Activated naive CD4-positive, alpha-beta T cell treated with anti-CD3 and anti-CD28 coated beads, Interleukin-2, amount 50 U/mL, for 72 hours (primary cell): ENCODE data around the gene PLCXD1. TPM values are rescaled to one million over a fixed set of nuclear protein-coding genes. Genes with fewer than 3 reads are reported as not detected.
A peak's percentile ranks its signal among the peaks of the same experiment; 100 is the strongest.
"Not testable (repeated sequence)": the region's sequence is repeated elsewhere in the genome, so short reads cannot be mapped to it uniquely, and the experiment has no call there.

Experiments used
- ATAC-seq, 2 donors: fragments of 150-1000 bp; cut with Tn5 transposase; 2 replicates each; pipeline ENCODE4 v1.10.0; 2021; ENCODE audit warnings: mild to moderate bottlenecking in 2 of 2, moderate library complexity in 2 of 2
- DNase-seq, 2 donors: peaks; one replicate each; pipeline ENCODE4 v3.0.0; 2021 to 2022; ENCODE audit warnings: low spot score in 2 of 2
- H3K27ac Mint-ChIP-seq, 2 donors: one replicate each; pipeline ENCODE4 v1.8.0; 2022; ENCODE audit warnings: mild to moderate bottlenecking in 2 of 2, mixed read lengths in 2 of 2
- H3K36me3 Mint-ChIP-seq, 2 donors: one replicate each; pipeline ENCODE4 v1.8.0; 2022; ENCODE audit warnings: mixed read lengths in 2 of 2
- H3K9me3 Mint-ChIP-seq, 2 donors: one replicate each; pipeline ENCODE4 v1.8.0; 2022; ENCODE audit warnings: mixed read lengths in 2 of 2
- total RNA-seq, 2 donors: library from RNA; stranded (reverse); gene quantifications; one replicate each; pipeline ENCODE4 v1.2.3, GENCODE V29; 2022

PLCXD1 gene
- total RNA-seq, 2 donors from 2014 or later: 61.4 to 118 TPM

- ATAC-seq (no peak), DNase-seq (peak in 1 of 2 donors; percentile 46)
- Mint-ChIP-seq H3K36me3 (peaks cover 0 to 13% of the 10 kb centered on the region in 2 donors), H3K27ac (no peak overlapping the region), H3K9me3 (peaks cover 0 to 4% of the 10 kb centered on the region in 2 donors)
These were observed 64.1 kb downstream of the PLCXD1 start for GRCh38 chrX:345020-345925.

DNA sequence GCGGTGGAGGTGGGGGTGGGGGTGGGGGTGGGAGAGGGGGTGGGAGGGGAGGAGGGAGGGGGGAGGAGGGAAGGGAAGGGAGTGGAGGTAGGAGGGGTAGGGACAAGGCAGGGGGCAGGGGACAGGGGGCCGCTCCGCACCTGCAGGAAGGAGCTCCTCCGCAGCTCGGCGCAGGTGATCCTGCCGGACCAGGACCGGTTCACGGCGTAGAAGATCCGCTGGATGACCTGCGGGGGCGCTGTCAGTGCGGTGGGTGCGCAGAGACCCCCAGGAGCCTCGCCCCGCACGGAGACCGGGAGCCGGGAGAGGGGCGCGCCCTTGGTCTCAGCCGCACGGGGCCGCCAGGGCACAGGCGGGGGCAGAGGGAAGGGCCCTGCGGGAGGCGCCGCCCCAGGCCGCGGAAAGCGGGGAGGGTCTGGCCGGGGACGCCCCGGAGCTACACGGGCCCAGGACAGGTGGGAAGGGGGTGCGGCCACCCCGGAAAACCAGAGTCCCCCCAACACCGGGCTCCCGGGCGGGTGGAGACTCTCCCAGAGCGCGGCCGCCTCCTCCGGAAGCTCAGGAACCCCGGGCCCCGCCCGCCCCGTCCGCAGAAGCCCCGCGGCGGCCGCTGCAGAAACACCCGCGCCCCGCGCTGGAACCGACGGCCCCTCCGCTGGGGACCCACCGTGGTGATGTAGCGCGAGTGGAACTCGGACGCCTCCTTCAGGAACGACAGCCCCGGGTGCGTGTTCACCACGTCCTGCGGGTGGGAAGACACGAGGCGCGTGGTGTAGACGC lies 65.0 kb downstream of the PLCXD1 start:
- Mint-ChIP-seq H3K36me3 (peaks cover 0 to 11% of the 10 kb centered on the region in 2 donors), H3K9me3 (peaks cover 0 to 4% of the 10 kb centered on the region in 2 donors)
- ATAC-seq: no peak

DNA sequence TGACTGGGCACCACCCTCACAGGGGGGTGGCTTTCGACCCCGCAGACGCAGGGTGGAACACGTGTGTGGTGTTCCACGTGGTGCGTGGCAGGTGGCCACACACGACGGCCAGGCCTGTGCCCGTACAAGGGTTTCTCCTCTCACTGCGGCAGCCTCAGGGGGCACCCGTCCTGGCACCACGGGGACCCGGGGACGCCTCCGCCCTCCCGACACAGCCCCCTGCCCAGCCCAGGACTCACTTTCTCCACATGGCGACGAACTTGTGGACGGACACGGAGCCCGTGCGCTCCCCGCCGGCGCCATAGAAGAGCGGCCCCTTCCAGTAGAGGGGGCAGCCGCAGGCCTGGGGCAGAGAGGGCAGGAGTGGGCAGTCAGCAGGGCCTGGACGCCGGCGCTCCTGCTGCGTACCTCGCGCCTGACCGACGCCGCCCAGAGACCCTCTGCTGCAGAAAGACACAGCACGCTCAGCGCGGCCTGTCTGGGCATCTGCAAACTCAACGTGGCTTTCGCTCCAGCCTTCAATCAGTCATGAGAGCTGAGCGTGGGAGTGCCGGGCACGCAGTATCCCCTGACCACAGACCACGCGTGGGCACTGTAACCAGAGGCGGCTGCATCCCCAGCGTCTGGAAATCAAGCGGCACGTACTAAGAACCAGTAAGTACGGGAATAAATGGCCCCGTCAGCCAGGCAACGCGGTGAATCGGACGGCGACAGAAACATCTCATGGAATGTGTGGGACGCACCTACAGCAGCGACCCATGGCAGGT lies 66.4 kb downstream of the PLCXD1 start:
- Mint-ChIP-seq H3K27ac (no peak overlapping the region), H3K9me3 (no peaks in the 10 kb centered on the region), H3K36me3 (no peaks in the 10 kb centered on the region)
- DNase-seq (no peak), ATAC-seq (no peak)

More for the DNA sequence above, 65.0 kb downstream of the PLCXD1 start:
- peak in 1 of 2 donors; percentile 43 for DNase-seq
- H3K27ac Mint-ChIP-seq: no peak overlapping the region

GRCh38 chrX:348461-349117 lies 67.4 kb downstream of the PLCXD1 start:
- DNase-seq (no peak), ATAC-seq (no peak)
- no peaks in the 10 kb centered on the region for H3K36me3 Mint-ChIP-seq

GRCh38 chrX:349196-349595 lies 68.0 kb downstream of the PLCXD1 start:
- no peak for ATAC-seq

More at GRCh38 chrX:348461-349117, 67.4 kb downstream of the PLCXD1 start:
- no peaks in the 10 kb centered on the region for H3K9me3 Mint-ChIP-seq
- peak overlapping the region in 1 of 2 donors; percentile 89 for H3K27ac Mint-ChIP-seq

GRCh38 chrX:349702-350101 lies 68.5 kb downstream of the PLCXD1 start:
- Mint-ChIP-seq H3K36me3 (no peaks in the 10 kb centered on the region), H3K27ac (no peak overlapping the region), H3K9me3 (no peaks in the 10 kb centered on the region)
- no peak for ATAC-seq
- no peak for DNase-seq

More at GRCh38 chrX:349196-349595, 68.0 kb downstream of the PLCXD1 start:
- no peak overlapping the region for H3K27ac Mint-ChIP-seq
- no peaks in the 10 kb centered on the region for H3K9me3 Mint-ChIP-seq
- DNase-seq: no peak
- no peaks in the 10 kb centered on the region for H3K36me3 Mint-ChIP-seq

GRCh38 chrX:350148-350533 lies 69.0 kb downstream of the PLCXD1 start:
- Mint-ChIP-seq H3K36me3 (peaks cover 0 to under 1% of the 10 kb centered on the region in 2 donors), H3K27ac (no peak overlapping the region), H3K9me3 (no peaks in the 10 kb centered on the region)
- DNase-seq: no peak
- ATAC-seq: no peak

GRCh38 chrX:350534-351323 lies 69.5 kb downstream of the PLCXD1 start:
- no peak for DNase-seq
- Mint-ChIP-seq H3K27ac (no peak overlapping the region), H3K36me3 (peaks cover 4 to 6% of the 10 kb centered on the region in 2 donors), H3K9me3 (no peaks in the 10 kb centered on the region)
- no peak for ATAC-seq

GRCh38 chrX:351324-351641 lies 70.1 kb downstream of the PLCXD1 start:
- not testable (repeated sequence) for ATAC-seq, DNase-seq, H3K36me3 Mint-ChIP-seq, H3K9me3 Mint-ChIP-seq, H3K27ac Mint-ChIP-seq

DNA sequence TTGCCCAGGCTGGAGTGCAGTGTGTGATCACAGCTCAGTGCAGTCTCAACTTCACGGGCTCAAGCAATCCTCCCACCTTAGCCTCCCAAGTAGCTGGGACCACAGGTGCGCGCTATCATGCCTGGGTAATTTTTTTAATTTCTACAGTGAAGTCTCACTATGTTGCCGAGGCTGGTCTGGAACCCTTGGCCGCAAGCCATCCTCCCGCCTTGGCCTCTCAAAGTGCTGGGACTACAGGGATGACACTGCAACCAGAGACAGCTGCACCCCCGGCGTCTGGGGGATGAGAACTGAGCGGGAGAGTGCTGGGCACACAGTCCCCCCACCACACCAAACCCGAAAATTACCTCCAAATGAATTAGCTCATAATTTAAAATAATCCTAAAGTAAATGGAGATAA lies 70.6 kb downstream of the PLCXD1 start:
- Mint-ChIP-seq H3K27ac (no peak overlapping the region), H3K9me3 (no peaks in the 10 kb centered on the region), H3K36me3 (peaks cover 11 to 13% of the 10 kb centered on the region in 2 donors)
- no peak for DNase-seq
- ATAC-seq: no peak

GRCh38 chrX:352181-352580 lies 71.0 kb downstream of the PLCXD1 start:
- H3K36me3 Mint-ChIP-seq: peaks cover 16 to 18% of the 10 kb centered on the region in 2 donors
- peaks cover 0 to under 1% of the 10 kb centered on the region in 2 donors for H3K9me3 Mint-ChIP-seq
- H3K27ac Mint-ChIP-seq: no peak overlapping the region
- ATAC-seq: no peak
- DNase-seq: no peak

DNA sequence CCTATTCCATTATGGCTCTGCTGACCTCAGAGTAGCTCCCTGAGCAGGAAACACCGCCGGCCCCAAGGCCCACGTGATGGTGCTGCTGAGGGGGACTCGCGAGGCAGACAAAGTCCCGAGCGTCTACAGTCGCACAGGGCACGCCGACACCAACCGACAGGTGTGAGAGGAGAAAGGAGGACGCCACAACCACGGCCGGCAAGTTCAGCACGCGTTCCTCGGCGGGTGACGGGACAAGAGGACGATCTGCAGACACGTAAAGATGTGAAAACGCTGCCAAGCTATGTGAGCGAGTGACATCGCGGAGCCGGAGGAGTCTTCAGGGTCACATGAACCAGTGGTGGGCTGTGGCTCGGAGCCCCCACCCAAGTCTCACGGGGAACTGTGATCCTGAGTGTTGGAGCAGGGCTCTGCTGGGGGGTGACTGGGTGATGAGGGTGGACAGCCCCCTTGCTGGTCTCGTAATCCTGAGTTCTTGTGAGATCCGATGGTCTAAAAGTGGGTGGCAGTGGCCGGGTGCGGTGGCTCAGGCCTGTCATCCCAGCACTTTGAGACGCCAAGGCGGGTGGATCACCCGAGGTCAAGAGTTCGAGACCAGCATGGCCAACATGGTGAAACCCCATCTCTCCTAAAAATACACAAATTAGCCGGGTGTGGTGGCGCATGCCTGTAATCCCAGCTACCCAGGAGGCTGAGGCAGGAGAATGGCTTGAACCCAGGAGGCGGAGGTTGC lies 71.6 kb downstream of the PLCXD1 start:
- peak in 1 of 2 donors; percentile 50 for DNase-seq
- ATAC-seq: no peak
- peaks cover 21 to 24% of the 10 kb centered on the region in 2 donors for H3K36me3 Mint-ChIP-seq
- H3K9me3 Mint-ChIP-seq: peaks cover 5 to 6% of the 10 kb centered on the region in 2 donors
- no peak overlapping the region for H3K27ac Mint-ChIP-seq
